Measurements from ENCODE around the gene NPSR1.
"Not testable (repeated sequence)": the region's sequence is repeated elsewhere in the genome, so short reads cannot be mapped to it uniquely, and the experiment has no call there.

DNA sequence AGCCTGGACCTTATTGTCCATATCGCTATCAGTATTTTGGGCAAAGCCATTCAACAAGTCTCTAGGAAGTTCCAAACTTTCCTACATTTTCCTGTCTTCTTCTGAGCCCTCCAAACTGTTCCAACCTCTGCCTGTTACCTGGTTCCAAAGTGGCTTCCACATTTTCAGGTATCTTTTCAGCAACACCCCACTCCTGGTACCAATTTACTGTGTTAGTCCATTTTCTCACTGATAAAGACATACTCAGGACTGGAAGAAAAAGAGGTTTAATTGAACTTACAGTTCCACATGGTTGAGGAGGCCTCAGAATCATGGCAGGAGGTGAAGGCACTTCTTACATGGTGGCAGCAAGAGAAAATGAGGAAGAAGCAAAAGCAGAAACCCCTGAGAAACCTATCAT lies 225.8 kb downstream of the NPSR1 start:
- TF ChIP-seq CTCF, POLR2AphosphoS5, POLR2A, EP300 (IDR thresholded peaks at IDR 0.05): not testable (repeated sequence)
